Measurements from ENCODE around the gene SMS.

SMS gene

GRCh38 chrX:22035236-22035635, 94.7 kb downstream of the SMS start:
- Histone ChIP-seq H3K4me3 (ENCODE audit: low read length) (no peak overlapping the region), H3K9me3 (ENCODE audit: control insufficient read depth, insufficient read depth, low read length) (no peaks in the 10 kb centered on the region), H3K79me2 (ENCODE audit: control insufficient read depth, low read length) (no peaks in the 10 kb centered on the region), H3F3A (ENCODE audit: control insufficient read depth, insufficient read depth) (no peaks in the 10 kb centered on the region), H3K27me3 (ENCODE audit: control insufficient read depth, low read length) (no peaks in the 10 kb centered on the region), H4K20me1 (ENCODE audit: control insufficient read depth, insufficient read depth, low read depth, low read length) (no peaks in the 10 kb centered on the region), H3K27ac (ENCODE audit: low read depth, low read length) (no peak overlapping the region), H3K4me2 (ENCODE audit: low read length) (no peak overlapping the region), H3K4me1 (ENCODE audit: control insufficient read depth, low read length) (no peaks in the 10 kb centered on the region), H3K9me2 (replicated peaks; ENCODE audit: control insufficient read depth, low read length) (no peaks in the 10 kb centered on the region), H3K36me3 (ENCODE audit: control insufficient read depth, low read length) (no peaks in the 10 kb centered on the region)
- TF ChIP-seq EZH2phosphoT487 (IDR thresholded peaks at IDR 0.05; ENCODE audit: borderline replicate concordance, low read length) (no peak), CTCF (IDR thresholded peaks at IDR 0.05; ENCODE audit: low read depth, low read length, poor library complexity, severe bottlenecking) (no peak)

- Histone ChIP-seq H3K4me1 (ENCODE audit: control insufficient read depth, low read length) (no peaks in the 10 kb centered on the region), H3K36me3 (ENCODE audit: control insufficient read depth, low read length) (no peaks in the 10 kb centered on the region), H3K4me3 (ENCODE audit: low read length) (no peak overlapping the region), H3F3A (ENCODE audit: control insufficient read depth, insufficient read depth) (no peaks in the 10 kb centered on the region), H3K27me3 (ENCODE audit: control insufficient read depth, low read length) (no peaks in the 10 kb centered on the region), H3K27ac (ENCODE audit: low read depth, low read length) (no peak overlapping the region), H3K79me2 (ENCODE audit: control insufficient read depth, low read length) (no peaks in the 10 kb centered on the region), H3K4me2 (ENCODE audit: low read length) (no peak overlapping the region), H3K9me3 (ENCODE audit: control insufficient read depth, insufficient read depth, low read length) (no peaks in the 10 kb centered on the region), H4K20me1 (ENCODE audit: control insufficient read depth, insufficient read depth, low read depth, low read length) (no peaks in the 10 kb centered on the region), H3K9me2 (replicated peaks; ENCODE audit: control insufficient read depth, low read length) (no peaks in the 10 kb centered on the region)
- TF ChIP-seq CTCF (IDR thresholded peaks at IDR 0.05; ENCODE audit: low read depth, low read length, poor library complexity, severe bottlenecking) = no peak
- no peak for TF ChIP-seq EZH2phosphoT487 (IDR thresholded peaks at IDR 0.05; ENCODE audit: borderline replicate concordance, low read length)
Measured at GRCh38 chrX:22037225-22037624, 96.7 kb downstream of the SMS start.

GRCh38 chrX:22037911-22038537, 97.5 kb downstream of the SMS start:
- H3K4me1 ChIP-seq (ENCODE audit: control insufficient read depth, low read length) = no peaks in the 10 kb centered on the region
- no peak for TF ChIP-seq CTCF (IDR thresholded peaks at IDR 0.05; ENCODE audit: low read depth, low read length, poor library complexity, severe bottlenecking)
- TF ChIP-seq EZH2phosphoT487 (IDR thresholded peaks at IDR 0.05; ENCODE audit: borderline replicate concordance, low read length) = no peak
- no peaks in the 10 kb centered on the region for H3F3A ChIP-seq (ENCODE audit: control insufficient read depth, insufficient read depth)
- no peaks in the 10 kb centered on the region for H3K36me3 ChIP-seq (ENCODE audit: control insufficient read depth, low read length)
- H3K4me2 ChIP-seq (ENCODE audit: low read length) = no peak overlapping the region
- no peaks in the 10 kb centered on the region for H3K9me2 ChIP-seq (replicated peaks; ENCODE audit: control insufficient read depth, low read length)
- no peak overlapping the region for H3K4me3 ChIP-seq (ENCODE audit: low read length)
- no peak overlapping the region for H3K27ac ChIP-seq (ENCODE audit: low read depth, low read length)
- no peaks in the 10 kb centered on the region for H3K9me3 ChIP-seq (ENCODE audit: control insufficient read depth, insufficient read depth, low read length)
- H3K79me2 ChIP-seq (ENCODE audit: control insufficient read depth, low read length) = no peaks in the 10 kb centered on the region
- no peaks in the 10 kb centered on the region for H3K27me3 ChIP-seq (ENCODE audit: control insufficient read depth, low read length)
- H4K20me1 ChIP-seq (ENCODE audit: control insufficient read depth, insufficient read depth, low read depth, low read length) = no peaks in the 10 kb centered on the region

Measured in DOHH2 (cell line).